Smooth muscle cell (in vitro differentiated cells): ENCODE measurements around the gene TBC1D22A. TPM values are rescaled to one million over a fixed set of nuclear protein-coding genes. Genes with fewer than 3 reads are reported as not detected.

ENCODE experiments used
- DNase-seq: peaks from one replicate; lab custom pipeline; 2025; ENCODE audit not compliant: unreplicated experiment; lab: John Stamatoyannopoulos, UW
- H2AFZ ChIP-seq: fragments of 200-600 bp; sonication (generic); 2 replicates; pipeline ENCODE4 v1.6.0; 2016; ENCODE audit warnings: antibody characterized with exemption, low read depth, mild to moderate bottlenecking
- H3F3A ChIP-seq: fragments of 200-600 bp; sonication (generic); 2 replicates; pipeline ENCODE4 v1.6.0; 2017; ENCODE audit warnings: antibody characterized with exemption, low read depth
- H3K27ac ChIP-seq: fragments of 200-600 bp; sonication (generic); 2 replicates; pipeline ENCODE4 v1.5.1; 2016; ENCODE audit warnings: low read depth, mild to moderate bottlenecking
- H3K27me3 ChIP-seq: fragments of 200-600 bp; sonication (generic); 2 replicates; pipeline ENCODE4 v1.6.1; 2016; ENCODE audit warnings: low read depth, mild to moderate bottlenecking
- H3K36me3 ChIP-seq: fragments of 200-600 bp; sonication (generic); 2 replicates; pipeline ENCODE4 v1.5.1; 2016; ENCODE audit warnings: low read depth
- H3K4me1 ChIP-seq: fragments of 200-600 bp; sonication (generic); 2 replicates; pipeline ENCODE4 v1.5.1; 2016; ENCODE audit warnings: low read depth
- H3K4me2 ChIP-seq: fragments of 200-600 bp; sonication (generic); 2 replicates; pipeline ENCODE4 v1.6.0; 2016; ENCODE audit warnings: mild to moderate bottlenecking
- H3K4me3 ChIP-seq: fragments of 200-600 bp; sonication (generic); 2 replicates; pipeline ENCODE4 v1.5.1; 2016; ENCODE audit warnings: mild to moderate bottlenecking
- H3K79me2 ChIP-seq: fragments of 200-600 bp; sonication (generic); 2 replicates; pipeline ENCODE4 v1.6.0; 2016; ENCODE audit warnings: low read depth, mild to moderate bottlenecking
- H3K9ac ChIP-seq: fragments of 200-600 bp; sonication (generic); 2 replicates; pipeline ENCODE4 v1.6.0; 2016; ENCODE audit warnings: low read depth
- H3K9me3 ChIP-seq: fragments of 200-600 bp; sonication (generic); replicated peaks from 2 replicates; pipeline ENCODE4 v1.5.1; 2016; ENCODE audit warnings: low read depth
- H4K20me1 ChIP-seq: fragments of 200-600 bp; sonication (generic); 2 replicates; pipeline ENCODE4 v1.6.0; 2016; ENCODE audit warnings: low read depth
- WGBS: methylation state at CpG from one replicate; pipeline ENCODE4 v1.1.7; 2016; ENCODE audit warnings: low lambda C conversion rate; 5-methylcytosine and 5-hydroxymethylcytosine counted together
- polyA plus RNA-seq: library from polyadenylated mRNA; unstranded; fragments of >200 nt; fragmentation: Nextera tagmentation; extraction: Ambion mirVana; gene quantifications from 2 replicates; pipeline ENCODE4 v1.2.1, GENCODE V29; 2016
- total RNA-seq: library from RNA; depleted of rRNA; stranded (reverse); fragments of >200 nt; gene quantifications from 2 replicates; pipeline ENCODE4 v1.2.3, GENCODE V29; 2014
- TF ChIP-seq, protein P1 (sequence below): fragments of 200-600 bp; sonication (generic); IDR thresholded peaks from 2 replicates; pipeline ENCODE4 v1.5.1; 2017; ENCODE audit warnings: borderline replicate concordance, mild to moderate bottlenecking, antibody characterized with exemption; ENCODE audit not compliant: insufficient read depth, poor library complexity, severe bottlenecking

Gene TBC1D22A
- total and polyA plus RNA-seq, 2 experiments from 2014 or later, result 12.5 to 14.4 TPM

DNA sequence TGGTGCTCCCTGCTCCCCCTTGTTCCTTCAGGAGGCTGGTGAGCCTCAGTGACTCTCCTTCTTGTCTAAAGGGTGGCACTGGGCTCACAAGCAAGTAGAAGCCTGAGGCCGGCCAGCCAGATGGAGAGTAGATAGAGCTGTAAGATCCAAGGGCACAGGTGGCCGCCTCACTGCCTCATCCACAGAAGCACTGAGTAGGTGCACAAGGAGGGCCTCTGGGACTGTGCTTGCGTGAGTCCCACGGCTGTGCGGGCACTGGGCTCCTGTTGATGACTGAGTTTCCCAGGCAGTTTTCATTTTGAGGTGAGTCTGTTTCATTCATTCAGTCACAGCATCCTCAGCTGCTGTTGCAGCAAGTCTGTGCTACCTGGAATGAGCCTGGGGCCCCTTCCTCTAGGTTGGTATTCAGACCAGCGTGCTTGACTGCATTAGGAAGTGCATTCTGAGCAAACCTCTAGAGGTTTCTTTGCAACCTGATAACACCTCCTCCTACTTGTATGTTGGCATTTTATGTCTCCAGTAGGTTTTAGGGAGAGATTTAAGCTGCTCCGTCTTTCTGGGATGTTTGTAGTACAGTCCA is 184.0 kb downstream of the TBC1D22A start:
- H3K9me3 ChIP-seq, result no peaks in the 10 kb centered on the region
- H3K4me2 ChIP-seq, result no peak overlapping the region
- no peaks in the 10 kb centered on the region for H3K79me2 ChIP-seq
- peaks cover 22% of the 10 kb centered on the region for H4K20me1 ChIP-seq
- 95% methylated on average over 7 of the region's 7 CpGs for WGBS
- H2AFZ ChIP-seq, result no peak overlapping the region
- no peaks in the 10 kb centered on the region for H3K4me1 ChIP-seq
- H3K9ac ChIP-seq, result no peak overlapping the region
- no peak for DNase-seq
- TF ChIP-seq, protein P1, sequence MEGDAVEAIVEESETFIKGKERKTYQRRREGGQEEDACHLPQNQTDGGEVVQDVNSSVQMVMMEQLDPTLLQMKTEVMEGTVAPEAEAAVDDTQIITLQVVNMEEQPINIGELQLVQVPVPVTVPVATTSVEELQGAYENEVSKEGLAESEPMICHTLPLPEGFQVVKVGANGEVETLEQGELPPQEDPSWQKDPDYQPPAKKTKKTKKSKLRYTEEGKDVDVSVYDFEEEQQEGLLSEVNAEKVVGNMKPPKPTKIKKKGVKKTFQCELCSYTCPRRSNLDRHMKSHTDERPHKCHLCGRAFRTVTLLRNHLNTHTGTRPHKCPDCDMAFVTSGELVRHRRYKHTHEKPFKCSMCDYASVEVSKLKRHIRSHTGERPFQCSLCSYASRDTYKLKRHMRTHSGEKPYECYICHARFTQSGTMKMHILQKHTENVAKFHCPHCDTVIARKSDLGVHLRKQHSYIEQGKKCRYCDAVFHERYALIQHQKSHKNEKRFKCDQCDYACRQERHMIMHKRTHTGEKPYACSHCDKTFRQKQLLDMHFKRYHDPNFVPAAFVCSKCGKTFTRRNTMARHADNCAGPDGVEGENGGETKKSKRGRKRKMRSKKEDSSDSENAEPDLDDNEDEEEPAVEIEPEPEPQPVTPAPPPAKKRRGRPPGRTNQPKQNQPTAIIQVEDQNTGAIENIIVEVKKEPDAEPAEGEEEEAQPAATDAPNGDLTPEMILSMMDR, result no peak
- H3F3A ChIP-seq, result no peaks in the 10 kb centered on the region
- no peaks in the 10 kb centered on the region for H3K27me3 ChIP-seq
- H3K27ac ChIP-seq, result no peak overlapping the region
- H3K36me3 ChIP-seq, result no peaks in the 10 kb centered on the region
- H3K4me3 ChIP-seq, result no peak overlapping the region

DNA sequence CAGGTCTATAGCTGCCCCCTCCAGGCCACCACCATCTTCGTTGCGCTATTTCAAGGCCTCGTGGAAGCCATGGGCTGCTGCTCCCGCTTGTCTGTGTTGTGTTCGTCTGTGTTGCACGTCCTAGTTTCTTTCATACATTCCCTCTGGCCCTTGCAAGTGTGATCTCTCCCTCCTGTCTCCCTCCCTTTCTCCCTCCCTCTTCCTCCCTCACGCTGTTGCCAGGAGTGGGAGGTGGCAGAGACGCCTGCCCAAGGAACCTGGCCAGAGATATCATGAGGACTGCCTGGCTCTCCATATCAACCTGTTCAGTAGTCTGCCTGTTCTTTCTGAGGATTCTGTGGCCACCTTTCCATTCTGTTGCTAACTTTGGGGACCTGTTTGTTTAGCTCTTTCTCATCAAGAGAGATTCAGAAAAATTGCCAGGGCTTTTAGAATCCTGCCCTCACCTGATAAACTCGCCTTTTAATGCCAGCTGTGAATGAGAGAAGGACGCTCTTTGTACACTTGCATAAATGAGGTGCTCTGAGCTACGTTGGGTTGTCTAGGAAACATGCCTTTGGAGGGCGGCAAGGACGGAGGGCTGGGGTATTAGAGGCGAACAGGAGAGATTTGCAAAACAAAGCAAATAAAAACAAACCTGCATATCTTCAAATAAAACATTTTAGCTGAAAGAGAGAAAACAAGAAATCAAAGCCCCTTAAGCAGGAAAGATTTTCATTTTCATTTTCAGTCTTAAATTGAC is 185.2 kb downstream of the TBC1D22A start:
- no peak overlapping the region for H2AFZ ChIP-seq
- H3K4me1 ChIP-seq, result no peaks in the 10 kb centered on the region
- no peak overlapping the region for H3K4me2 ChIP-seq
- no peaks in the 10 kb centered on the region for H3K36me3 ChIP-seq
- no peak overlapping the region for H3K27ac ChIP-seq
- no peaks in the 10 kb centered on the region for H3F3A ChIP-seq
- H3K9ac ChIP-seq, result no peak overlapping the region
- H3K4me3 ChIP-seq, result no peak overlapping the region
- no peaks in the 10 kb centered on the region for H3K79me2 ChIP-seq
- H3K9me3 ChIP-seq, result no peaks in the 10 kb centered on the region
- TF ChIP-seq, protein P1, result no peak
- H4K20me1 ChIP-seq, result peaks cover 22% of the 10 kb centered on the region
- H3K27me3 ChIP-seq, result no peaks in the 10 kb centered on the region
- DNase-seq, result no peak
- 93% methylated on average over 14 of the region's 14 CpGs for WGBS

DNA sequence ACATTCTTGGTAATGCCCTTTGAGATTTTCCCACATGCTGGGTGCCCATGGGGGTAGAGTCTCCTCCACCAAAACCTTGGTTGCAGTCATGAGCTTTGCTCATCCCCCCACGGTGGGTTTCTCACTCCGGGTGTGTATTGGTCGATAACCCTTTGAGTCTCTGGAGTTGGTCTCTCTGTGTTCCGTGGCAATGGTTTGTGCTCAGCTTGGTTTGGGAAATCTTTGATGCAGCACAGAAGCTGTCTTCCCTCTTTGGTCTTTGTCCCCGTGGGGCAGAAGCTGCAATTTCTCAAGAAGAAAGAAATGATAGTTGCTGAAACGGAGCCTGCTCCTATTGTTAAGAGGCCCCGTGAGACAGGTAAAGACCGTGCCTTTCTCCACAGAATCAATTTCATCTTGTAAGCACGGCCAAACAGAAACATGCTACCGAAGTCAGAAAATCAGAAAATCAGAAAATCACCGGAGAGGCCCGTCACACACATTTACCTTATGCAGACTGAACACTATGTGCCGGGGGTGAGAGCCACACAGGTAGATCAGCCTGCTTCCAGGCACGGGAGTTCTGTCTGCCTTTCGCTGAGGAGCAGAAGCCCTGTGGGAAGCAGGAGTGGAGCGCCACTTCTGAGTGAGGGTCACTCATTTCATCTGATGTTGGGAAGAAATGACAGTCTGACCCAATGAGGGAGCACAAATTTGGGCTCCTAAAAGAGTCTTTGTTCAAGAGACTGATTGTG is 186.1 kb downstream of the TBC1D22A start:
- Histone ChIP-seq H3K4me3 (no peak overlapping the region), H3K79me2 (no peaks in the 10 kb centered on the region), H3K27ac (no peak overlapping the region), H3K9ac (no peak overlapping the region), H3K4me1 (no peaks in the 10 kb centered on the region), H3K9me3 (no peaks in the 10 kb centered on the region), H4K20me1 (peaks cover 23% of the 10 kb centered on the region), H3K4me2 (no peak overlapping the region), H3K36me3 (no peaks in the 10 kb centered on the region), H3K27me3 (no peaks in the 10 kb centered on the region), H2AFZ (no peak overlapping the region), H3F3A (no peaks in the 10 kb centered on the region)
- 91% methylated on average over 16 of the region's 16 CpGs for WGBS
- DNase-seq, result no peak
- TF ChIP-seq, protein P1, result no peak
